ENCODE results near the gene TUSC7.

The TUSC7 gene

DNA sequence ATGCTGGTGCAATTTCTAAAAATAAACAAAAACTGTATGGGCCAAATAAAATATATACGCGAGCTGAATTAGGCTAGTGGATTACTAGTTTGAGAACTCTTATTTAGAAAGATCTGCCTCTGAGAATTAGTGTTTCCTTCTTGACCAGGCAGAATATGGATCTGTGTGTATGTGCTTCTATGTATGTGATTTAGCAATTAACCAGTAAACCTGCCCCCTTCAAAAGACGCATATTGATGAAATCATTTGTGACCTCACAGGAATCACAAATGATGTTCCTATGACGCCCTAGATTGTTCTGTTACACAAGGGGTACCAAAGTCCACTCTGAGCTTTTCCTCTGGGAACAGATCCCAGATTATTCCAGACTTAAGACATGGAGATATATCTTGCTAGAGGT lies at the start of gene TUSC7:
TUSC7 (plus strand) TSS at position 301 of the 400 bp plus-strand sequence.
- DNase-seq: no peak

DNA sequence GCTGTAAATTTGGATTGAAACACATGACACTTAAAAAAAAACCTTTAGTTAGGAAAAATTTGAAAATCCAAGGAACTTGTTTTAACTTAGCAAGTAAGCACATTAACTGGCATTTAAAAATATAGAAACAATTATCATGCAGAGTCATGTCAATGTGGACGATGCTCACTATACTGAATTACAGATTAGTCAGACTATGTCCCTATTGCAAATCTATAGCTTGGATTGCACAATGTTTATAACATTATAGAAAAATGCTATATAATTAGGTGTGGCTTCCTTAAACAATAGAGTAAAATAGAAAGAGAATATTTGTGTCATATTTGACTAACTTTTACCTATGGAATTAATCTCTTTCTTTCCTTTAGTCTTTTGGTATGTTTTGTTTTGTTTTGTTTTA lies 48.4 kb upstream of the TUSC7 start:
- DNase-seq: no peak

DNA sequence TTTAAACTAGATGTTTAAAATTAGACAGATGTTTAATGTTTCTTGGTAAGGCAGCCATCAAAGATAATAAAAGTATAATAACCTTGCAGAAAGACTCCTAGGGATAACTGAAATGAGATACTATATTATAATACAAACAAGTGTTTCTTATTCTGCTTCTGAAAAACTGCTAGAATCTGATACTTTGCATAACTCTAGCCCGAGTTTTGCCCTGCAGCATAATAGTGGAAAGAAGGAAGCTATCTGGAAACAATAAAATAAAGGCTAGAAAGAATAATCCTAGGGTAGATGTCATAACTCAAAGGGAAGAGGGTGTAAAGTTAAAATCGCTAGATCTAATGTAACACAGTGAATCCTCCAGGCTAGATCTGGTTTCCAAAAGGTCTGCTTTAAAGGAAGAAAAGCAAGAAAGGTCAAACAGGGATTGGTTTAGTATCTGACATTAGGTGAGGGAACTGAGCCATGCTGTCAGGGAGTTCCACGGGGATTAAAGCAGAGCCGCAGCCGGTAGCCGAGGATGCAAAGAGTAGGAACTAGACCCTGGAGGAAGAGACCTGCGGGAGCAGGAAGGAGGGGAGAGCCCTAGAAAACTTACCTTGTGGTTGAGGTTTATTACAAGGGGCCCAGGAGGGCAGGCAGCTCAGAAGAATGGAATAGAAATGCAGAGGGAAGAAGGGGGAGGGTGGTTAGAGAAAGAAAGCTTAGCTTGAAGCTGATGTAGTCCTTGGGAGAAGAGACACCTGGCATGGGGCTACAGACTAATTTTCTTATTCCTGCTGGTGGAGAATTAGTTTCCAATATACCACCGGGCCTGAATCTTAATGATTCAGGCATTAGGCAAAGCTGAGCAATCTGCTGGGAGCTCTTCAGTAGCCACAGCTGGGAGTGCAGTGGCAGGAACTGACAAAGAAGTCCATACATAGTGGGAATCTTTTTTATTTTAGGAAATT lies 46.1 kb upstream of the TUSC7 start:
- no peak for DNase-seq

DNA sequence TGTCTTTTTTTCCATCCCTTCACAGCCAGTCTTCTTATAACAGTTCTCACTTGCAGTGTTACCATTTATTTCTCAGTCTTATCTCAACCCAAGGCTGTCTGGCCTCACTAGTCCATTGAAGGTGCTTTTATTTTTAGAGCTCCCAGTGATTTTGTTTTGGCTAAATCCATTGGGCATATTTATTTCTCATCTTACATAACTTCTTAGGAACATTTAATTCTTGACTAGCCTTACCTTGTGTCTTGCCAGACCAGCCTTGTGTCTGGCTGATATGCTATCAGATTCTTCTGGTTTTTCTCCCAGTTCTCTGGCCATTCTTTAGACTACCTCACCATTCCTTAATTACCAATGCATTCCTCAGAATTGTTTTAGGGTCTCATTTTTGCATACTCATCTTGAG lies 42.3 kb upstream of the TUSC7 start:
- DNase-seq: no peak

DNA sequence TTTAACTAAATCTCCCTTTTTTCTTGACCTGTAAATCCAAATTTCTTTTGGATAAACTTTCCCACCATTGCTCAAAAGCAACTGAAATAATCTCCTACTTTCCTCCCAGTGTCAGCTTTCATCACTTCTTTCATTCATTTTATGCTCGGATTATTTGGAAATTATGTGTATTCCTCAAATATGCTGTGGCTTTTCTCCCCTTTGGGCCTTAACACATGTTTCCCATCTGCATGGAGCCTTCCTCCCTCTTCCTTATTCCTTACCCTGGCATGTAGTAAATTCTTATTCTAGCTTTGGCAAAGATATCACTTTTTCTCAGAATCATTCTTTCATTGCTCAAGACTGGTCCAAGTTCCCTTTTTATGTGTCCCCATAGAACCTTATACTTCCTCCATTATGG lies 41.8 kb upstream of the TUSC7 start:
- DNase-seq: no peak

DNA sequence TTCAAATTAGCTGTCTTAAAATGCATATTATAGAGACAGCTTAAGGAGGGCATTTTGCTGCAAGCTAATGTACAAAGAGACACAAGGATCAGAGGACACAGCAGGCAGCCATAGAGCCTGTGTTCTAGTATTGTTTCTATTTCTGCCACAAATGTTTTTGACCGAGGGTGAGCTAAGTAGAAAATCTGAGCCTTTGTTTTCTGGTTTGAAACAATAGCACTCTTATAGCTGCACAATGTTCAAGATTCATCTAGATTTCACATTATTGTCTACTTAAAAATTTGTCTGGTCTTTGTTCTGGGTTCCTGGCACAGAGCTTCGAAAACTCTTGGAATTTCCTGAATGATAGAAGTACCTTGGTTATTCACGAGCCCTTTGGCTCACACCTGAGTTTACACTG lies 40.0 kb upstream of the TUSC7 start:
- no peak for DNase-seq

DNA sequence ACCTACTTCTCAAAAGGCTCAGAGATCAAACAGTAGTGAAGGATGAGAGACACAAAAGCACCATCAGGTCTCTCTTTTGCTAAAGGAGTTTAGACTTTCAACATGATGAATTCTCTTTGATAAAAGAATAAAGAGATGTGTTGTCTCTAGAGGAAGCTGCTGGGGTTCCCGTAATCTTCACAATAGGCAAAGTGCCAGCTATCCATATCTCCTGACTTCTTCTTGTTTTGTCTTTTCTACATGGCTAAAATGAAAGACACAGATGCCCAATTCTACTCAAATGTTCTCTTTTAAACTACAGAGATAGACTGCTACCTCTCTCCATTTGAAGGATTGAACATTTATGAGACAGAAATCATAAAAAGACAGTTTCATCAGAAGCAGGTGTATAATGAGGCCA lies 38.4 kb upstream of the TUSC7 start:
- no peak for DNase-seq

DNA sequence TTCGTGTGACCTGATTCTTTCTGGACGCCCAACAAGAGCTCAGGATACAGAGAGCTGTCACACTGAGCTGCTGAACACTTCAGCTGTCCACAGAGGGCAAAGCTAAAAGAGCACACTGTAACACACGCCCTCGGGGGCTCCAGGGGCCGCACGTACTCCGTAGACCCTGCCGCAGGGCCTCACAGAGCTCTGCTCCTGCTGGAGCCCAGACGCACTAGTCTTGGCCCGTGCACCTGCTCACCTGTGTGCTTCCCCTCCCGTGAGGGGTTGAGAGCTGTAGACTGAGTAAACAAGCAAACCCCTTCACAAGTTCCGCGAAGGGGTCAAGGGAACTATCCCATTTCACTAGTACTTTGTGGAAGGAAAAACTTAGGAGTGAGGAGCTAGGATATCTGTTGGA lies 30.7 kb upstream of the TUSC7 start:
- no peak for DNase-seq

DNA sequence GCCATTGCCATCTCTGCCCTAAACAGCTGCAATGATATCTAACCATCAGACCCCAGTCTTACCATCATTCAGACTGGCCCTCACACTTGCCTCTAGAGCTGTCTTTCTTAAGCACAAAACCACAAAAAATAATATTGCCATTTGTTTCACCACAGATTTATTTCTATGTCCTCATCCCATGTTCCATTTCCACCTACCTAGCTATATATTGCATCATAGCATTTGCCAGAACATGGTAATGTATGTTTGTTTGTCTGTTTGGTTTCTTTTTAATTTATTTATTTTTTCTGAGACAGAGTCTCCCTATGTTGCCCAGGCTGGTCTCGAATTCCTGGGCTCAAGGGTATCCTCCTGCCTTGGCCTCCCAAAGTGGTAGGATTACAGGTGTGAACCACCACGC lies 18.5 kb upstream of the TUSC7 start:
- DNase-seq: no peak

DNA sequence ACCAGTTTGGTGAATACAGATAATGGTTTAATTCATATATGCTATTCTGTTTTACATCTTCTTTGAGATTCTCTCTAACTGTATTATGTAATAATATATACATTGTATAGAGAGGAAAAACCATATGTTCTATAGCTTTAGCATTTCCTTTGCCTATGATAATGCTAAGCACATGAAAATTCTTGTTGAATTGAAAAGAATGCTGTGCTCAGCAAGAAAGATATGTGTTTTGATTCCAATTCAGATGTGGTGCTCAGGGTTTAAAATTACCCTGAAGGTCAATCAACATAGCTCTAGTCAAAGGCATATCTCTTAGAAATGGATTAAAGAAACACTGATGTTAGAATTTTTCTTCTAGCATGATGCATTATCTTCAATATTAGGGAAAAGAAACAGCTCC lies 8.5 kb upstream of the TUSC7 start:
- DNase-seq: no peak

DNA sequence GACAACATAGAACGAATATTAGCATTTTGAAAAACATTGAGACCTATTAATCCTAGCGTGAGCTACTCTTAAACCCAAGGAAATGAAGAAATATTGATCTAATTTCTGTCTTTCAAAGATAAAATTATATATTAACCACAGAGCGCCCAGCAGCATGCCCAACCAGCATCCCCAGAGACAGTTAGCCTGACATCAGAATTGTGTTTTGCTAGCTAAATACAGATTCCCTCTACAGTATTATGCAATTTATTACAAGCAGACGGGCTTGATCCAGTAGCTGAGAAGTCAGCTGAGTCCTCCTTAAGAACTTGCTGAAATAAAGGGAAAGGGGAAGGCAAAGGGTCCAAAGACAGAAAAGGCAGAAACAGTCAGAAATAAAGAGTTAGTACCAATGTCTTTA lies 7.2 kb upstream of the TUSC7 start:
- no peak for DNase-seq

DNA sequence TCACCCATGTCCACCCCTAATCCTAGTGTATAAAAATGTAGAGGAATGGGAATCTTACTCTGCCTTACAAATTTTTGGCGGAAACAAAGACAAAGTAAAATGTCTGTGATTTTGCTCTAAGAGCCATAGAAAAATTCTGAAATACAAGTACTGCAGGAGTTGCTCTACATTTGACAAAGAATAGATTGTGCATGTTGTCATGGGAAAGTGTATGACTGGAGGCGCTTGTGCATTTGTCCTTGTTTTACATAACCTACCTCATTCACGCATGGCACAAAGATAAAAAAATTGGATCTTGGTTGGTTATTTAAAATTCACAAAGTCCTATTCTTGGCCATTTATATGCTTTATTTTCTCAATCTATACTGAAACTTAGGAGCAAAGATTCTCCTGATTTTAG lies 2.0 kb upstream of the TUSC7 start:
- no peak for DNase-seq

DNA sequence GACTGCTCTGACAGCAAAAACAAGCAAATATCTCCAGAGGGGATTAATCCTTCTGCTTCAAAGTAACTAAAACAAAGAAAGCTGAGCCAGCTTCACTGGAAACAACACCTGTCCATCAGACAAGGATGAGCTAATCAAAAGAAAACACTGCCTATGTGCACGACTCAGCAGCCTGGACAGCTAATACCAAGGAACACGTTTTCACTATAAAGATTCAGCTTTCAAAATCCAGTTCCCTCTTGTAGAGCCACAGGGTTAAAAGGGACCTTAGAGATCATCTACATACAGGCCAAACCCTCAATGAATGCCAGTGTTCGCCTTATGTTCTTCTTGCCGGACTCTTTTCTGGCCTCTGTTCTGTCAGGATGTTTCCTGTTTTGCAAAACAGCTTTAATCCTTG lies 6.9 kb downstream of the TUSC7 start:
- no peak for DNase-seq

DNA sequence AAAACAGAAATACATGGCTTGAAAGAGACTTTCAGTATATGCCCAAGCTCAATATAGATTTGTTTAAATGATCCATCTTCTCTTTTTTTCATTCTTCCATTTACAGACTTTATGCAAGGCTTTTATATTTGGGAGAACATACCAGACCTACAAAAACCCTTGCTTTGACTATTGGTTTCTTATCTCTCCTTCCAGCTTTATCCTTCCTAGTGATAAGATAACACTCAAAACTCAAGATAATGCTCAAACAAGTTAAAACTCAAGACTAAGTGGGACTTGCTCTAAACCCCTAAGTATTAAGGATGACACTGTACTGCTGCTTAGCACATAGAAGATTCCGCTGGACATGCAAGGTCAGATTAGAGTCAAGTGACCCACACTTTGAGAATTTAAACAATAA lies 8.0 kb downstream of the TUSC7 start:
- no peak for DNase-seq

DNA sequence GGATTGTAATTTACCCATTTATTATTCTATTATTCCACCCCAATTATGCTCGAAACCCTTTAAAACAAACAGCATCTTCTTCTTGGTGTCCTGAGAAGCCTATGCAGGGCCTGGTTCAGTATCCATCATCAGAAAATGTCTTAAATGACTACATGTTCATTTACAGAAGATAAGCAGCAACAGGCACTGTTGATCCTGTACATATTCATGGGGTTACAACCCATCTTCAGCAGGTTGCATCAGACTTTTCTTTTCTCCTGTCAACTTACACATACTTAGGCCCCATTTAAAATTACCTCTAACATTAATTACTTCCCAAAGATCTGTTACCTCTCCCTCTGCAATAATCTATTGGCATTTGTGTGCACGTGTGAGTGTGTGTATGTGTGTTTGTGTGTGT lies 18.9 kb downstream of the TUSC7 start:
- no peak for DNase-seq

DNA sequence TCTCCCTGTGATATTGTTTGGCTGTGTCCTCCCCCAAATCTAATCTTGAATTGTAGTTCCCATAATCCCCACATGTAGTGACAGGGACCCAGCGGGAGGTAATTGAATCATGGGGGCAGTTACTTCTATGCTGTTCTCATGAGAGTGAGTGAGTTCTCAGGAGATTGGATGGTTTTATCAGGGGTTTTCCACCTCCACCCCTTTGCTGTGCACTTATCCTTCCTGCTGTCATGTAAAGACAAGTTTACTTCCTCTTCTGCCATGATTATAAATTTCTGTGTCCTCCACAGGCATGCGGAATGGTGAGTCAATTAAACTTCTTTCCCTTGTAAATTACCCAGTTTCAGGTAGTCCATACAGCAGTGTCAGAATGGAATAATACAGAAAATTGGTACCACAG lies 24.7 kb downstream of the TUSC7 start:
- DNase-seq: no peak

DNA sequence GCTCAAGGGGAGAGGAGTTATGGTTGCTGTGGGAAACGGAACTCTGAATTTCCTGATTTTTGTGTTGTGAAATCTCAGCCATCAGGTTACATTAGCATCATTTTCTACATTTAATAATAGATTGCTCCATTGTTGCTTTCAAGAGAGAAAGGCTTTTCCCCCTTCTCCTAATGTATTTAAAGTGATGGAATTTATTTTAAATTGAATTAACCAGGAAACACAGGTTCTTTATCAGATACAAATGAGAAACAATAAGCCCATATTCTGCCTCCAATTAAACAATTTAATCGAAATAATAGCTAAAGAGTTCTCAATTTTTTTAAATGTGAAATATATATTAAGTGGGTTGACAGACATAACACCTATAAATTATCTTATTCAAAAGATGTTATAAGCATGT lies 30.1 kb downstream of the TUSC7 start:
- no peak for DNase-seq

DNA sequence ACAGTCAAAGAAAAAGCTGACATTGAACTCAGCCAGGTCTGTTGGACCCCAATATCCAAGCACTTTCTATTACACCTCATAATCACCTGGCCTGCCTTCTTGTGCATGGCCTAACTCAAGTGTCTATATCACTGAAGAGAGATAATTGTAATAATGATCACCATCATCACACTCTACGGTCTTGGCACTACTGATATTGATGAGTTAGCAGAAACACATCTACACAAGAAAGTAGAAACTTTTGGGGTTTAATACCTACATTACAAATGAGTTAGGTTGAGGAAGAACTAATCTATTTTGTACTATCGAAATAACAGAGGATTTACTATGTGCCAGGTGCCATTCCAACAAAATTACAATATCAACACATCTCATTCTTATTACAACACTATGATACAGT lies 30.7 kb downstream of the TUSC7 start:
- DNase-seq: no peak

DNA sequence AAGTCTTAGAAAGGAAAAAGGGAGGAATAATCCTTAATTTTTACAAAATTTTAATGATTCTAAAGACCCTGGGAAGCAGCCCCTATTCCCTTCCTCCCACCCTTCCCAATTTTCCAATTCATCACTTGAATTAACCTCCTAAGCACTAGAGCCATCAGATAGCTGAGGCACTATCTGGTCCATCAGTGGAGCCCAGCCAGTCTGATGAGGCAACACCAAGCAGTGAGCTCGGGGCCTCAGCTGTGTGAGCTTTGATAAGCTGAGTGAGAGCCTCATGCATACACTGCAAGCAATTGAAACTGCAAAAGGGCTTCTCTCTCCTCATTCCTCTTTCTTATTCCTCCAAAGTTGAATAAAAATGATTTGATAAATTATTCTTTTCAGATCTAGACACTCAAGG lies 31.9 kb downstream of the TUSC7 start:
- DNase-seq: no peak

DNA sequence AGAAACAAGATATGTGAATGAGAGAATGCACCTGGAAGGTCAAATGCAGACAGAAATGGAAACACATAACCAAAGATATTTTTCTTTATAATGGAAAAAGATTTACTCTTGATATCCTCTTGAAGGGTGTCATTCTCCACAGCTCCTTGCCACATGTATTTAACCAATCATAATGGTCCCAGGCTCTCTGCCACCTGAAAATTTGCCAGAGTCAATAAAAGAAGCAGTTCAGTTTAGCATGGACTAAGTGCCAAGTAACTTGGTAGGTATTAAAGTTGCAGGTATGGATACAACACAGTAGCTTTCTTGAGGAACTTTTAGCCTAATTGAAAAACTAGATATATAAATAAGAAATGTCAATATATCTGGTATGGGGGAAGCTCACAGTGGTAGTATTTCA lies 33.5 kb downstream of the TUSC7 start:
- DNase-seq: no peak

DNA sequence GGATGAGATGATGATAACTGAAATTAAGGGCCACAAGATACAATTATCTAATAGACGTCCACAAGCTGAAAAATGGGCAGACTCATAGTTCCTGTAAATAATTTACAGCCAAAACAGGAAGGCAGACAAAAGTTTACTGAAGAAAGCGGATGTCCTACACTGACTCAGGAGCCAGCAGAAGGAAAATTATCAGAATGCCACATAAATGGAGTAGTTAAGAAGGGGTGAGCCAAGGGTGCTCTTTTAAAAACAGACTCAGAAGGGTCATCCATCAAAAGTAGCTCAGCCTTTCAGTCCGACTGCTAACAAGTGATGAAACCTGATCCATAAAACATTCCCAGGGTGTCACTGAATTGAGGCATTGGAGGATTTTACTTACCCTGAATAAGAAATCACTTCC lies 39.8 kb downstream of the TUSC7 start:
- DNase-seq: no peak

DNA sequence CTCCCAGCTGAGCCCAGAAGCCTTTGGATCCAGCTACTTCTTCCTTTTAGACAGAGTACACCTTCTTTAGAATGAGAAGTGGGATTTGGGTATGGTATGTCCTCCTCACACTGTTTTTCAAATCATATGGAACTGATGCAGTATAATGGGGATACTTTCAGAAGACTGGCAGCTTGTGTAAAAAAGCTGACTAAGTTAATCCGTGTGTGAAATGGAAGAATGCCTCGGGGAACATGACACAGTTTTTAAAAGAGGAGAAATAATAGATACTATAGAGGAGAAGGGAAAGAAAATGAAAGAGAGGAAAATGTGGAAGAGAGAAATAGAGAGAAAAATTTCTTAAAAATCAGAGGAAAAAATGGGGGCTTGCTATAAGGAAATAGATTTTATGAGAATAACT lies 47.7 kb downstream of the TUSC7 start:
- DNase-seq: no peak

DNA sequence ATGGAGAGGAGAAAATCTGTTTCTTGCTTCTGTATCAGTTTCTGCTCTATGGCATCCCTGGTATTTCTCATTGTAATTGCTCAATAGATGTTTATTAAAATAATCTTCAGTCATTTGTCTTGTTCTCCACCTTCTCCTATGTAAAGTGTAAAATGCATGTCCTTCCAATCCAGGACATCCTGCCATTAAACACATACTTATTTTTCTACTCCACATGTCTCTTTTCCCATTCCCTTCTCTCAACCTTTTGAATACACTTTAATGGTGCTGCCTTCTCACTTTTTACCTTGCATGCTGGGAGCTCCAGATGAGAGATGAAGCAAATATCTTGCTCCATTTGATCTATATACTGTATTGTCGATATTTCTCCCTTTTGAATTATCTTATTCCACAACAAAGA lies 49.7 kb downstream of the TUSC7 start:
- no peak for DNase-seq

Data from GOT3 (cell line).